Measurements from ENCODE around the gene SDK1.

SDK1 gene

DNA sequence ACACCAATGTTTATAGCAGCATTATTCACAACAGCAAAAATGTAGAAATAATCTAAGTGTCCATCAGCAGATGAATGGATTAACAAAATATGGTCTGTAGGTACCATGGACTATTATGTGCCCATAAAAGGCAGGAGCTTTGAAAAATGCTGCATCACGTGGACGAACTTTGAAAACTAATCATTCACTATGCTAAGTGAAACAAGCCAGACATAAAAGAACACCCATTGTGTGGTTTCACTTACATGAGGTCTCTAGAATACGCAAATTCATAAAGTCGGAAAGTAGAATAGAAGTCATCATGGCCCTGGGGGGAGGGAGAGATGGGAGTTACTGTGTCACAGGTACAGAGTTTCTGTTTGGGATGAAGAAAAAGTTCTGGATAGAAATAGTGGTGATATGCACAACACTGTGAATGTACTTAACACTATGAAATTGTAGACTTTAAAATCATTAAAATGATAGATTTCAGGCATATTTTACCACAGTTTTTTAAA is 377.3 kb downstream of the SDK1 start:
- TF ChIP-seq, protein P1, sequence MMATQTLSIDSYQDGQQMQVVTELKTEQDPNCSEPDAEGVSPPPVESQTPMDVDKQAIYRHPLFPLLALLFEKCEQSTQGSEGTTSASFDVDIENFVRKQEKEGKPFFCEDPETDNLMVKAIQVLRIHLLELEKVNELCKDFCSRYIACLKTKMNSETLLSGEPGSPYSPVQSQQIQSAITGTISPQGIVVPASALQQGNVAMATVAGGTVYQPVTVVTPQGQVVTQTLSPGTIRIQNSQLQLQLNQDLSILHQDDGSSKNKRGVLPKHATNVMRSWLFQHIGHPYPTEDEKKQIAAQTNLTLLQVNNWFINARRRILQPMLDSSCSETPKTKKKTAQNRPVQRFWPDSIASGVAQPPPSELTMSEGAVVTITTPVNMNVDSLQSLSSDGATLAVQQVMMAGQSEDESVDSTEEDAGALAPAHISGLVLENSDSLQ (IDR thresholded peaks at IDR 0.05), result no peak
- CTCF ChIA-PET, result no interaction called here
- no peak for DNase-seq (ENCODE audit: extremely low spot score)
- POLR2A ChIA-PET, result no interaction called here

DNA sequence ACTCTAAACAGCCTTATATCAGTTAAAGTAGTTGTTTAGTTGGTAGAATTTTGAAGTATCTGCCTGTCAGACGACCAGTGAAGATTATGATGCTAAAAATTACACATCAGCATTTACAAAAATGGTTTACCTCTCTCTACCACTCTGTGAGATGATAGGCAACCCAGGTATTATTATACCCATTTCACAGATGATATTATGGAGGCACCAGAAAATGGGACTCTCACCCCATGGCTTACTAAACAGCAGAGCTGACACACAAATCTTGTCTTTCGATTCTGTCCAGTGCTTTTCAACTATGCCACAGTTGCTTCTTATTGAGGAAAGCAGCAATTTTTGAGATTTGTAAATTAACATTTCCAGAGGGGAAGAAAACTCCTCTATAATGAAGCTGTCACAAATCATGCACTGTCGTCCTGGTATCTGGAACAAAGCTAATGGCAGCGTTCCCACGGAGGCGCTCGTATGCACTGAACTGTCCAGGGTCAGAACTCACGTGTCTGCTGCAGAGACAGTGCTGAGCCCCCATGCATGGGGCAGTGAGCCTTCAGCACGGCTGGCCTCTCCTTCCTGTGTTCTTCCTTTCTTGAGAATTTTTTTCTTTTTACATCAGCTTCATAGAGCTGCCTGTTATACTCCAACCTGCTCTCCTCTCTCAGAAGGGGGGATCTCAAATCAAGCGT is 381.1 kb downstream of the SDK1 start:
- TF ChIP-seq ELF4 (IDR thresholded peaks at IDR 0.05) (no peak), TARDBP (IDR thresholded peaks at IDR 0.05) (no peak), ZNF384 (IDR thresholded peaks at IDR 0.05) (no peak), ARNT (IDR thresholded peaks at IDR 0.05) (no peak), CTBP1 (IDR thresholded peaks at IDR 0.05; ENCODE audit: borderline replicate concordance) (no peak), LEF1 (IDR thresholded peaks at IDR 0.05; ENCODE audit: borderline replicate concordance) (no peak), L3MBTL2 (conservative IDR thresholded peaks at IDR 0.05) (no peak), FOXK2 (IDR thresholded peaks at IDR 0.05) (no peak), SUZ12 (IDR thresholded peaks at IDR 0.05) (no peak), FOXM1 (IDR thresholded peaks at IDR 0.05; ENCODE audit: borderline replicate concordance) (no peak)
- POLR2A ChIA-PET, result no interaction called here
- CTCF ChIA-PET, result no interaction called here
- no peak for DNase-seq (ENCODE audit: extremely low spot score)

DNA sequence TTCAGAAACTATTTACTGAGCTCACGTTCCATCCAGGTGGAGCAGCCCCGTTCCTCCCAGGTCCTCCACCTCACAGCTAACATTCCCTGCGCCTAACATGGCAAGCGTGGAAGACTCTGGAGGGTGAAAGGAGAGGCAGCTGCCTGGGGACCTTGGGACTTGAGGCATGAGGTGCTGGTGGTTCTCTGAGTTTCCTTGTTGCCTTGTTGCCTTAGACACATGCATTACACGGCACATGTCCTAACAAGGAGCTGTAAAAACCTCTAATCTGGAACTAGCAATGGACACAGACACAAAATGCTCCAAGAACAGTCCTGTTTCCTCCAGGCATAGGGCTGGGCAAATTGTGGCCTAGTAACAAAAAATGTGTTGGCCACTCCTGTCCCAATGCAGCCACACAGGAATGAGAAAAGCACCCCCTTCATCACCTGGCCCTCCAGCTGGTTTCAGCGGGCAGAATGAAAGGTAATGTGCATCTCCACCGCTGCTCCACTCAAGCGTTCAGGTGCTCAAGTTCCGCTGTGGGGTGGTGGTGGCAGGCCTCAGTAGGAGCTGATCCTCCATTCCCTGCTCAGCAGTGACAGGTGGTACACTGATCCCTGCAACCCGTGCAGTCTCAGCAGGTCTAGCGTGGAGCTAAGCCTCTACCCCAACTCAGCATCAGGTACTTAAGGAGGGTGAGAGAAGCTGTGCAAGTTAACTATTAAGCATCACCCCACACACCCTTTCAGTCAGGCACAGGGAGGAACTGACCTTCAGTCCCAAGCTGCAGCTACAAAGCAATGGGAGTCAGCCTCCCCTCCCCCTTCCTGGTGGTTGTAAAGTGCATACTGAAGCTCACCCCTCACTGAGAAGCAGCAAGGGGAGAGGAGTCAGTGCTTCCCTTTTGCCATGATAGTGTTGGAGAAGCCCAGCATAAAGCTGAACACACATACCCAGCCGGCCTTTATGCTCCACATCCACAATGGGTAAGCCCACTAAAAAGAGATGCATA is 382.8 kb downstream of the SDK1 start:
- DNase-seq (ENCODE audit: extremely low spot score), result no peak
- ChIA-PET POLR2A (no interaction called here), CTCF (interaction anchor here (0.5 to 1.1 kb wide), 3 partner anchors 11 to 34 kb away, joined by 3 to 6 read pairs (median 5); no protein-coding TSS in a partner anchor)
- TF ChIP-seq BHLHE40 (IDR thresholded peaks at IDR 0.05; ENCODE audit: borderline replicate concordance) (no peak), FOXK2 (IDR thresholded peaks at IDR 0.05) (no peak), ELF4 (IDR thresholded peaks at IDR 0.05) (no peak), HDGF (IDR thresholded peaks at IDR 0.05; ENCODE audit: borderline replicate concordance) (no peak), LEF1 (IDR thresholded peaks at IDR 0.05; ENCODE audit: borderline replicate concordance) (no peak), ZNF384 (IDR thresholded peaks at IDR 0.05) (no peak), SP1 (IDR thresholded peaks at IDR 0.05) (no peak), TARDBP (IDR thresholded peaks at IDR 0.05) (no peak)

DNA sequence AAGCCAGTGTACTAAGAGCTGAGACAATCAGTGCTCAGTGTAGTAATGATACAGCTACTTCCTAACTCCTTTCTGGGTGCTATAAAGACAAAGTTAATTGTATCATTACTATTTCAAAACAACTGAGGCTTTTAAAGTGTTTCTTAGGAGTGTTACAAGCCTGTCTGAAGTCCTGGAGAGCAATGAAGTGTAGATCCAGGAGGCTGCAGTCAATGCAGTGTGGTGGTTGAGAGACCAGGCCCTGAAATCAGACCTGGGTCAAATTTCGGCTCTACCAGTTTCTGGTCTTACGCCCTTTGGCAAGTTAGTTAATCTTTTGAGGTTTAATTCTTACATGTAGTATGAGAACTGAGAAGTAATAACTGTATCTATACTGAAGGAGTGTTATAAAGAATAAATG is 387.0 kb downstream of the SDK1 start:
- CTCF ChIA-PET, result interaction anchor here (2.5 kb wide), 1 partner anchor 15 kb away, joined by 6 read pairs; no protein-coding TSS in a partner anchor
- TF ChIP-seq CTBP1 (IDR thresholded peaks at IDR 0.05; ENCODE audit: borderline replicate concordance), result no peak
- no peak for TF ChIP-seq HDGF (IDR thresholded peaks at IDR 0.05; ENCODE audit: borderline replicate concordance)
- TF ChIP-seq FOXM1 (IDR thresholded peaks at IDR 0.05; ENCODE audit: borderline replicate concordance), result no peak
- no peak for TF ChIP-seq BHLHE40 (IDR thresholded peaks at IDR 0.05; ENCODE audit: borderline replicate concordance)
- no peak for TF ChIP-seq TARDBP (IDR thresholded peaks at IDR 0.05)
- no peak for TF ChIP-seq ZNF384 (IDR thresholded peaks at IDR 0.05)
- no peak for TF ChIP-seq NFRKB (IDR thresholded peaks at IDR 0.05)
- TF ChIP-seq, protein P1 (IDR thresholded peaks at IDR 0.05), result no peak
- TF ChIP-seq FOXA1 (IDR thresholded peaks at IDR 0.05), result no peak
- TF ChIP-seq ELF4 (IDR thresholded peaks at IDR 0.05), result no peak
- no peak for TF ChIP-seq SUZ12 (IDR thresholded peaks at IDR 0.05)
- DNase-seq (ENCODE audit: extremely low spot score), result no peak
- POLR2A ChIA-PET, result no interaction called here

DNA sequence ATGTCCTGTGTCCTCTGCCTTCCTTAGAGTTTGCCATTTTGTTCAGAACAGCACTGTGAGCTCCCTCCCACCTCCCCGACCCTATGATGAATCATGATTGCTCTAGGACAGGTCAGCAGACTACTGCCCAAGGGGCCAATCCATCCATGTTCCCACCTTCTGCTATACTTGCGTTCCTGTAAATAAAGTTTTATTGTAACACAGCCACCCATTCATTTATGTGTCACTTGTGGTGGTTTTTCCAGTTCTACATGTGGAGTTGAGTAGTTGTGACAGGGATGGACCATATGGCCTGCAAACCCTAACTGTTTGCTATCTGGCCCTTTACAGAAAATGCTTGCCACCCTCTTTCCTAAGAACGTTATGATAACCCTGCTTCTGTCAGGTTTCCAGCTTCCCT is 387.8 kb downstream of the SDK1 start:
- no peak for TF ChIP-seq CTBP1 (IDR thresholded peaks at IDR 0.05; ENCODE audit: borderline replicate concordance)
- TF ChIP-seq BHLHE40 (IDR thresholded peaks at IDR 0.05; ENCODE audit: borderline replicate concordance), result no peak
- TF ChIP-seq FOXA1 (IDR thresholded peaks at IDR 0.05), result no peak
- TF ChIP-seq SP1 (IDR thresholded peaks at IDR 0.05), result no peak
- no peak for TF ChIP-seq LEF1 (IDR thresholded peaks at IDR 0.05; ENCODE audit: borderline replicate concordance)
- no peak for TF ChIP-seq FOXK2 (IDR thresholded peaks at IDR 0.05)
- TF ChIP-seq, protein P1 (IDR thresholded peaks at IDR 0.05), result no peak
- TF ChIP-seq SUZ12 (IDR thresholded peaks at IDR 0.05), result no peak
- TF ChIP-seq ARNT (IDR thresholded peaks at IDR 0.05), result no peak
- no peak for TF ChIP-seq ELF4 (IDR thresholded peaks at IDR 0.05)
- no peak for TF ChIP-seq HDGF (IDR thresholded peaks at IDR 0.05; ENCODE audit: borderline replicate concordance)
- no peak for TF ChIP-seq FOXM1 (IDR thresholded peaks at IDR 0.05; ENCODE audit: borderline replicate concordance)
- no peak for TF ChIP-seq ZNF384 (IDR thresholded peaks at IDR 0.05)
- no peak for TF ChIP-seq NFRKB (IDR thresholded peaks at IDR 0.05)
- DNase-seq (ENCODE audit: extremely low spot score), result no peak
- ChIA-PET POLR2A (no interaction called here), CTCF (interaction anchor here (2.5 kb wide), 1 partner anchor 16 kb away, joined by 6 read pairs; no protein-coding TSS in a partner anchor)
